Sigmoid colon (tissue), 7 donors: ENCODE measurements around the gene CYB5B. TPM values are rescaled to one million over a fixed set of nuclear protein-coding genes. Genes with fewer than 3 reads are reported as not detected.

Experiments
- DNase-seq: peaks from one replicate; pipeline ENCODE4 v3.0.0-alpha.2; 2019
- H3K27ac ChIP-seq, 4 donors: fragments of 200-600 bp; sonication (generic); one replicate each; pipeline ENCODE4 v1.5.1; 2016 to 2019; ENCODE audit warnings: mild to moderate bottlenecking in 1 of 4
- H3K27me3 ChIP-seq, 3 donors: fragments of 200-600 bp; sonication (generic); one replicate each; pipeline ENCODE4 v1.5.1; 2019; ENCODE audit warnings: mild to moderate bottlenecking in 1 of 3
- H3K36me3 ChIP-seq, 4 donors: fragments of 200-600 bp; sonication (generic); one replicate each; pipeline ENCODE4 v1.5.1; 2016 to 2019
- H3K4me1 ChIP-seq, 4 donors: fragments of 200-600 bp; sonication (generic); one replicate each; pipeline ENCODE4 v1.5.1; 2017 to 2019
- H3K4me3 ChIP-seq, 4 donors: fragments of 200-600 bp; sonication (generic); one replicate each; pipeline ENCODE4 v1.5.1; 2017 to 2019; ENCODE audit warnings: mild to moderate bottlenecking in 2 of 4, moderate library complexity in 1 of 4
- H3K9me3 ChIP-seq, 4 donors: fragments of 200-600 bp in 3 of 4; sonication (generic) in 3 of 4; one replicate each; pipeline versions ENCODE4 v1.5.1 to v1.6.1; 2013 to 2019
- CTCF ChIP-seq, 4 experiments: fragments of 450-650 bp in 3 of 4; fragments of 200-600 bp in 1 of 4; IDR thresholded peaks; one replicate each; pipeline ENCODE4 v1.5.1; 2016 to 2019; ENCODE audit warnings: antibody characterized with exemption in 4 of 4, mild to moderate bottlenecking in 3 of 4, moderate library complexity in 2 of 4
- EP300 ChIP-seq, 4 donors: sonication (generic); formaldehyde crosslinking; IDR thresholded peaks; one replicate each; pipeline ENCODE4 v1.6.1; 2017; ENCODE audit warnings: antibody characterized with exemption in 4 of 4
- POLR2A ChIP-seq, 2 donors: fragments of 450-650 bp; IDR thresholded peaks; one replicate each; pipeline ENCODE4 v1.6.1; 2016; ENCODE audit warnings: antibody characterized with exemption in 2 of 2, mild to moderate bottlenecking in 2 of 2, moderate library complexity in 2 of 2
- POLR2AphosphoS5 ChIP-seq, 4 donors: sonication (generic); formaldehyde crosslinking; IDR thresholded peaks; one replicate each; pipeline ENCODE4 v1.6.1; 2017; ENCODE audit warnings: antibody characterized with exemption in 4 of 4
- WGBS, 2 donors: extraction: QIAGEN DNeasy Blood & Tissue Kit; methylation state at CpG; one replicate each; pipeline ENCODE4 v1.1.7; 2013; 5-methylcytosine and 5-hydroxymethylcytosine counted together
- intact Hi-C: fragments of 100-400 bp; cut with DNase I; formaldehyde crosslinking; loops from one replicate; pipeline ENCODE4 v1.15.1; 2023
- polyA plus RNA-seq, 3 donors: library from polyadenylated mRNA; stranded (reverse); fragments of 200-250 nt; gene quantifications; one replicate each; pipeline ENCODE4 v1.2.3, GENCODE V29; 2013
- total RNA-seq, 4 donors: library from RNA; depleted of rRNA; stranded (reverse); fragments of >200 nt; gene quantifications; one replicate each; pipeline ENCODE4 v1.1.0, GENCODE V29; 2016
- donor health status: healthy with polysubstance abuse.
- donor health status: Bipolar disorder and iron deficiency.
- donor health status: healthy.

Gene CYB5B
- total and polyA plus RNA-seq, 7 donors: 24.4 to 196 (median 43.8) TPM

- Histone ChIP-seq H3K4me1 (no peaks in the 10 kb centered on the region), H3K4me3 (no peak overlapping the region), H3K27me3 (no peaks in the 10 kb centered on the region), H3K27ac (no peak overlapping the region), H3K36me3 (peaks cover 0 to 24% (median 5%) of the 10 kb centered on the region in 4 donors), H3K9me3 (no peaks in the 10 kb centered on the region)
- 21 to 47% methylated on average over 6 of the region's 6 CpGs for WGBS, 2 donors
- intact Hi-C loops: no loop called here
- TF ChIP-seq CTCF (IDR thresholded peaks at IDR 0.05) (no peak), POLR2AphosphoS5 (IDR thresholded peaks at IDR 0.05) (no peak), POLR2A (IDR thresholded peaks at IDR 0.05) (no peak), EP300 (IDR thresholded peaks at IDR 0.05) (no peak)
- no peak for DNase-seq
Observed at GRCh38 chr16:69465083-69465721, 40.8 kb downstream of the CYB5B start.

- Histone ChIP-seq H3K9me3 (no peaks in the 10 kb centered on the region), H3K27ac (no peak overlapping the region), H3K4me1 (no peaks in the 10 kb centered on the region), H3K4me3 (no peak overlapping the region), H3K27me3 (no peaks in the 10 kb centered on the region), H3K36me3 (peaks cover 0 to 24% (median 5%) of the 10 kb centered on the region in 4 donors)
- TF ChIP-seq CTCF (IDR thresholded peaks at IDR 0.05) (no peak), POLR2AphosphoS5 (IDR thresholded peaks at IDR 0.05) (no peak), EP300 (IDR thresholded peaks at IDR 0.05) (no peak), POLR2A (IDR thresholded peaks at IDR 0.05) (no peak)
- DNase-seq: no peak
- intact Hi-C loops: no loop called here
- WGBS, 2 donors: 66 to 67% methylated on average over 6 of the region's 6 CpGs
Observed at GRCh38 chr16:69465881-69466280, 41.5 kb downstream of the CYB5B start.

- TF ChIP-seq EP300 (IDR thresholded peaks at IDR 0.05): no peak
- no peak for TF ChIP-seq POLR2A (IDR thresholded peaks at IDR 0.05)
- no peak for TF ChIP-seq POLR2AphosphoS5 (IDR thresholded peaks at IDR 0.05)
- TF ChIP-seq CTCF (IDR thresholded peaks at IDR 0.05): no peak
- intact Hi-C loops: no loop called here
- 17 to 46% methylated on average over 2 of the region's 2 CpGs for WGBS, 2 donors
- Histone ChIP-seq H3K9me3 (no peaks in the 10 kb centered on the region), H3K27me3 (no peaks in the 10 kb centered on the region), H3K4me3 (no peak overlapping the region), H3K27ac (no peak overlapping the region), H3K4me1 (no peaks in the 10 kb centered on the region), H3K36me3 (peaks cover 0 to 24% (median 5%) of the 10 kb centered on the region in 4 donors)
- no peak for DNase-seq
Observed at GRCh38 chr16:69466547-69466946, 42.1 kb downstream of the CYB5B start.

- intact Hi-C loops: no loop called here
- peaks cover 0 to 22% (median 5%) of the 10 kb centered on the region in 4 donors for H3K36me3 ChIP-seq
- DNase-seq: no peak
- no peaks in the 10 kb centered on the region for H3K4me1 ChIP-seq
- WGBS, 2 donors: 58 to 72% methylated on average over 1 of the region's 1 CpG
- H3K9me3 ChIP-seq: no peaks in the 10 kb centered on the region
- no peak for TF ChIP-seq EP300 (IDR thresholded peaks at IDR 0.05)
- no peak for TF ChIP-seq CTCF (IDR thresholded peaks at IDR 0.05)
- TF ChIP-seq POLR2AphosphoS5 (IDR thresholded peaks at IDR 0.05): no peak
- TF ChIP-seq POLR2A (IDR thresholded peaks at IDR 0.05): no peak
- H3K27ac ChIP-seq: no peak overlapping the region
- no peaks in the 10 kb centered on the region for H3K27me3 ChIP-seq
- H3K4me3 ChIP-seq: no peak overlapping the region
Observed at GRCh38 chr16:69467080-69467479, 42.7 kb downstream of the CYB5B start.
